ENCODE results near the gene MIB2.
"Not testable (repeated sequence)": the region's sequence is repeated elsewhere in the genome, so short reads cannot be mapped to it uniquely, and the experiment has no call there.

MIB2 gene

GRCh38 chr1:1631782-1632420 is 16.6 kb downstream of the MIB2 start, which contains the start of gene MMP23B:
TSS of gene MMP23B (plus strand) at chr1:1632173. CDS start at chr1:1632219, 46 bp downstream.
- Histone ChIP-seq H3K4me1 (ENCODE audit: control insufficient read depth in 1 of 2, insufficient read depth in 2 of 2, low read length in 2 of 2) (peaks cover 0 to 15% of the 10 kb centered on the region in 2 donors), H3K27ac (ENCODE audit: low read length) (no peak within 1 kb of the TSS), H3K27me3 (ENCODE audit: low read depth, low read length) (no peaks in the 10 kb centered on the region), H3K9me3 (ENCODE audit: control insufficient read depth in 1 of 2, low read length in 2 of 2) (no peaks in the 10 kb centered on the region), H3K36me3 (ENCODE audit: control insufficient read depth in 1 of 2, insufficient read depth in 2 of 2, low read length in 2 of 2) (peaks cover 0 to 23% of the 10 kb centered on the region in 2 donors), H3K4me3 (ENCODE audit: low read depth in 1 of 2, low read length in 2 of 2) (peak within 1 kb of the TSS in 1 of 2 donors; percentile 28)

- not testable (repeated sequence) for H3K4me3 ChIP-seq (ENCODE audit: low read depth in 1 of 2, low read length in 2 of 2); H3K27ac ChIP-seq (ENCODE audit: low read length); H3K9me3 ChIP-seq (ENCODE audit: control insufficient read depth in 1 of 2, low read length in 2 of 2); H3K27me3 ChIP-seq (ENCODE audit: low read depth, low read length)
- H3K36me3 ChIP-seq (ENCODE audit: control insufficient read depth in 1 of 2, insufficient read depth in 2 of 2, low read length in 2 of 2), result peaks cover 0 to 20% of the 10 kb centered on the region in 2 donors
- H3K4me1 ChIP-seq (ENCODE audit: control insufficient read depth in 1 of 2, insufficient read depth in 2 of 2, low read length in 2 of 2), result peaks cover 0 to 15% of the 10 kb centered on the region in 2 donors
These were observed 18.1 kb downstream of the MIB2 start for GRCh38 chr1:1633409-1633808.

DNA sequence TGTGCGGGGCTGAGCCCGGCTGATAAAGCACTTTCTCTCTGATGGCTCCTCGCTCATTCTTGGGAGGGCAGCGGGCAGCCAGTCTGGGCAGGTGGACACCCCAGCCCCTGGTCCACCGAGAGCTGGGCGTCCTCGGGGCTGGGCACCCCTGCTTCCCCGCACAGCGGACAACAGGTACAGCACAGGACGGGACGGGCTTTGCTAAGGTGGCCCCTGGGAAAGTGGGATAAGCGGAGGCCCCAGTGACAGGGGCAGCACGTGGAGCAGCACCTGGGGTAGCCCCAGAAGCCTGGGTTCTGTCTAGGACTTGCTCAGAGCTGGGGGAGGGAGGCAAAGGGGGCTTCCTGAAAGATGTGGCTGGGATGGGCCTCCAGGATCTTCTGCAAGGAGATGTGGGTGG is 19.3 kb downstream of the MIB2 start:
- Histone ChIP-seq H3K4me1 (ENCODE audit: control insufficient read depth in 1 of 2, insufficient read depth in 2 of 2, low read length in 2 of 2) (peaks cover 0 to 15% of the 10 kb centered on the region in 2 donors), H3K36me3 (ENCODE audit: control insufficient read depth in 1 of 2, insufficient read depth in 2 of 2, low read length in 2 of 2) (peaks cover 0 to 17% of the 10 kb centered on the region in 2 donors)
- H3K27ac ChIP-seq (ENCODE audit: low read length); H3K27me3 ChIP-seq (ENCODE audit: low read depth, low read length); H3K4me3 ChIP-seq (ENCODE audit: low read depth in 1 of 2, low read length in 2 of 2); H3K9me3 ChIP-seq (ENCODE audit: control insufficient read depth in 1 of 2, low read length in 2 of 2): not testable (repeated sequence)

GRCh38 chr1:1636621-1637478 is 21.6 kb downstream of the MIB2 start:
- H3K9me3 ChIP-seq (ENCODE audit: control insufficient read depth in 1 of 2, low read length in 2 of 2); H3K27me3 ChIP-seq (ENCODE audit: low read depth, low read length); H3K27ac ChIP-seq (ENCODE audit: low read length); H3K4me3 ChIP-seq (ENCODE audit: low read depth in 1 of 2, low read length in 2 of 2); H3K4me1 ChIP-seq (ENCODE audit: control insufficient read depth in 1 of 2, insufficient read depth in 2 of 2, low read length in 2 of 2): not testable (repeated sequence)
- H3K36me3 ChIP-seq (ENCODE audit: control insufficient read depth in 1 of 2, insufficient read depth in 2 of 2, low read length in 2 of 2), result peaks cover 0 to 19% of the 10 kb centered on the region in 2 donors

DNA sequence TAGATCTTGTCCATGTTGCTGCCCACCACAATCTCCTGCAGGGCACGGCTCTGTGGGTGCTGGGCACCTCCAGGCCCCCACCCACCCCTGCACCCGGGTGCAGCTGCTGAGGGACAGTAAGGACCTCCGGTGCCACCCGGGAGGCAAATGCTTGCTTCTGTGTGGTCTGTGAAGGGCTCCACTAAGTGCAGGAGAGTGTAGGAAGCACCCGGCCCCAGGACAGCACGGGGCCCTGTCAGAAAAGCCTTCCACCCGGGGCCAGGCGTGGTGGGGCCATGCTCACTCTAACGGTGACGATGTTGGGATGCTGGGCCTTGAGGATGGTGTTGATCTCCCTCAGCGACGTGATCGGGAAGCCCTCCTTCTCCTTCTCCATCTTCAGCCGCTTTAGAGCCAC is 22.2 kb downstream of the MIB2 start:
- not testable (repeated sequence) for H3K4me3 ChIP-seq (ENCODE audit: low read depth in 1 of 2, low read length in 2 of 2); H3K4me1 ChIP-seq (ENCODE audit: control insufficient read depth in 1 of 2, insufficient read depth in 2 of 2, low read length in 2 of 2); H3K9me3 ChIP-seq (ENCODE audit: control insufficient read depth in 1 of 2, low read length in 2 of 2); H3K27me3 ChIP-seq (ENCODE audit: low read depth, low read length); H3K27ac ChIP-seq (ENCODE audit: low read length)
- peaks cover 0 to 19% of the 10 kb centered on the region in 2 donors for H3K36me3 ChIP-seq (ENCODE audit: control insufficient read depth in 1 of 2, insufficient read depth in 2 of 2, low read length in 2 of 2)

- H3K9me3 ChIP-seq (ENCODE audit: control insufficient read depth in 1 of 2, low read length in 2 of 2); H3K4me3 ChIP-seq (ENCODE audit: low read depth in 1 of 2, low read length in 2 of 2); H3K4me1 ChIP-seq (ENCODE audit: control insufficient read depth in 1 of 2, insufficient read depth in 2 of 2, low read length in 2 of 2); H3K27me3 ChIP-seq (ENCODE audit: low read depth, low read length); H3K27ac ChIP-seq (ENCODE audit: low read length): not testable (repeated sequence)
- H3K36me3 ChIP-seq (ENCODE audit: control insufficient read depth in 1 of 2, insufficient read depth in 2 of 2, low read length in 2 of 2), result peaks cover 0 to 19% of the 10 kb centered on the region in 2 donors
These were observed 23.2 kb downstream of the MIB2 start for GRCh38 chr1:1638528-1638927.

GRCh38 chr1:1639368-1639767 is 24.1 kb downstream of the MIB2 start:
- not testable (repeated sequence) for H3K9me3 ChIP-seq (ENCODE audit: control insufficient read depth in 1 of 2, low read length in 2 of 2); H3K4me1 ChIP-seq (ENCODE audit: control insufficient read depth in 1 of 2, insufficient read depth in 2 of 2, low read length in 2 of 2); H3K4me3 ChIP-seq (ENCODE audit: low read depth in 1 of 2, low read length in 2 of 2); H3K27me3 ChIP-seq (ENCODE audit: low read depth, low read length); H3K27ac ChIP-seq (ENCODE audit: low read length)
- H3K36me3 ChIP-seq (ENCODE audit: control insufficient read depth in 1 of 2, insufficient read depth in 2 of 2, low read length in 2 of 2), result peaks cover 0 to 19% of the 10 kb centered on the region in 2 donors

GRCh38 chr1:1640081-1640480 is 24.8 kb downstream of the MIB2 start:
- not testable (repeated sequence) for H3K27me3 ChIP-seq (ENCODE audit: low read depth, low read length); H3K4me1 ChIP-seq (ENCODE audit: control insufficient read depth in 1 of 2, insufficient read depth in 2 of 2, low read length in 2 of 2); H3K27ac ChIP-seq (ENCODE audit: low read length); H3K9me3 ChIP-seq (ENCODE audit: control insufficient read depth in 1 of 2, low read length in 2 of 2); H3K4me3 ChIP-seq (ENCODE audit: low read depth in 1 of 2, low read length in 2 of 2)
- H3K36me3 ChIP-seq (ENCODE audit: control insufficient read depth in 1 of 2, insufficient read depth in 2 of 2, low read length in 2 of 2), result peaks cover 0 to 19% of the 10 kb centered on the region in 2 donors

DNA sequence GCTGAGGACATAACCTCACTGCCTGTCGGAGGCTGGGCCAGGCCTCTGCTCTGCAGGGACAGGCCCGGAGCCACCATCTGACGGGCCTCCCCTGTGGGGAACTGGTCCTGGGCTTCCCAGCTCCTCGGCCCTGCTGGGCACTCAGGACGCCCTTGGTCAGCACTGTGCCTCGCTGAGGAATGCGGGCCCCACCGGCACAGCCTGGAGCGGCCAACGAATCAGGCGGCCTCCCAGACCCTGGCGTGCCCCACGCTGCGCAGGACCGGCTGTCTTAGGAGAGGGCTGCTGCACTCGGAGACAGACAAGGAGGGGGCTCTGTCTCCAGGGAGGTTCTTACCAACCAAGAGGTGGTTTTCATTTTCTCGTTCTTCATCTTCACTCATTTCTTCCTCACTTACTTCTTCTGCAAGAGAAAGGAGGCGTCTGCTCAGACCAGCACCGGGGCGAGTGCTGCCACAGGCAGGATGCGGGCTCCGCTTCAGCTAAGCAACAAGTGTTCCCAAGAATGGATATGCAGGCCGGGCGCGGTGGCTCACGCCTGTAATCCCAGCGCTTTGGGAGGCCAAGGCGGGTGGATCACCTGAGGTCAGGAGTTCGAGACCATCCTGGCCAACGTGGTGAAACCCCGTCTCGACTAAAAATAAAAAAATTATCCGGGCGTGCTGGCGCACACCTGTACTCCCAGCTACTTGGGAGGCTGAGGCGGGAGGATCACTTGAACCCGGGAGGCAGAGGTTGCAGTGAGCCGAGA is 25.6 kb downstream of the MIB2 start:
- H3K27ac ChIP-seq (ENCODE audit: low read length); H3K4me1 ChIP-seq (ENCODE audit: control insufficient read depth in 1 of 2, insufficient read depth in 2 of 2, low read length in 2 of 2); H3K27me3 ChIP-seq (ENCODE audit: low read depth, low read length); H3K9me3 ChIP-seq (ENCODE audit: control insufficient read depth in 1 of 2, low read length in 2 of 2); H3K4me3 ChIP-seq (ENCODE audit: low read depth in 1 of 2, low read length in 2 of 2): not testable (repeated sequence)
- H3K36me3 ChIP-seq (ENCODE audit: control insufficient read depth in 1 of 2, insufficient read depth in 2 of 2, low read length in 2 of 2), result peaks cover 0 to 19% of the 10 kb centered on the region in 2 donors

DNA sequence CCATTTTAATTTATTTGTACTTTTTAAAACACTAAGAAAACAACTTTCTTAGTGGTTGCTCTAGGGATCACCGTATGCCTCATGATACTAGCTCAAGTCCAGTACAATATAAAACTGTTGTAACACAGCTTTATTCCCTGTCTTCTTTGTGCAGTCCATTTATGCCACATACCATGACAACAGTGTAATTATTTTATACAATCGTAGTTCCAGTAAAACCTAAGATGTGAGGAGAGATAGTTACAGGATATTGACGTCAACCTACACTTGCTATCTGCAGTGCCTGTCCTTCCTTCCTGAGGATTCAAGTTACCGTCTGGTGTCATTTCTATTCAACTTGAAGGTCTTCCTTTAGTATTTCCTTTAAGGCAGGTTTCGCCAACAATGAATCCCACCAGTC is 31.0 kb downstream of the MIB2 start:
- H3K4me1 ChIP-seq (ENCODE audit: control insufficient read depth in 1 of 2, insufficient read depth in 2 of 2, low read length in 2 of 2); H3K27ac ChIP-seq (ENCODE audit: low read length); H3K4me3 ChIP-seq (ENCODE audit: low read depth in 1 of 2, low read length in 2 of 2); H3K27me3 ChIP-seq (ENCODE audit: low read depth, low read length); H3K9me3 ChIP-seq (ENCODE audit: control insufficient read depth in 1 of 2, low read length in 2 of 2): not testable (repeated sequence)
- peaks cover 3 to 34% of the 10 kb centered on the region in 2 donors for H3K36me3 ChIP-seq (ENCODE audit: control insufficient read depth in 1 of 2, insufficient read depth in 2 of 2, low read length in 2 of 2)

GRCh38 chr1:1647567-1648241 is 32.4 kb downstream of the MIB2 start:
- not testable (repeated sequence) for H3K4me3 ChIP-seq (ENCODE audit: low read depth in 1 of 2, low read length in 2 of 2); H3K4me1 ChIP-seq (ENCODE audit: control insufficient read depth in 1 of 2, insufficient read depth in 2 of 2, low read length in 2 of 2); H3K27me3 ChIP-seq (ENCODE audit: low read depth, low read length); H3K9me3 ChIP-seq (ENCODE audit: control insufficient read depth in 1 of 2, low read length in 2 of 2); H3K27ac ChIP-seq (ENCODE audit: low read length)
- H3K36me3 ChIP-seq (ENCODE audit: control insufficient read depth in 1 of 2, insufficient read depth in 2 of 2, low read length in 2 of 2), result peaks cover 12 to 47% of the 10 kb centered on the region in 2 donors

Measured in muscle layer of duodenum (tissue), 2 donors.